GM18508 (cell line): Measurements from ENCODE around the gene PLA2G4D.

Experiments used
- ATAC-seq: cut with Tn5 transposase; IDR thresholded peaks from one replicate; pipeline ENCODE4 v1.9.1; 2021; ENCODE audit warnings: moderate number of reproducible peaks; ENCODE audit not compliant: insufficient read depth, unreplicated experiment

PLA2G4D gene

DNA sequence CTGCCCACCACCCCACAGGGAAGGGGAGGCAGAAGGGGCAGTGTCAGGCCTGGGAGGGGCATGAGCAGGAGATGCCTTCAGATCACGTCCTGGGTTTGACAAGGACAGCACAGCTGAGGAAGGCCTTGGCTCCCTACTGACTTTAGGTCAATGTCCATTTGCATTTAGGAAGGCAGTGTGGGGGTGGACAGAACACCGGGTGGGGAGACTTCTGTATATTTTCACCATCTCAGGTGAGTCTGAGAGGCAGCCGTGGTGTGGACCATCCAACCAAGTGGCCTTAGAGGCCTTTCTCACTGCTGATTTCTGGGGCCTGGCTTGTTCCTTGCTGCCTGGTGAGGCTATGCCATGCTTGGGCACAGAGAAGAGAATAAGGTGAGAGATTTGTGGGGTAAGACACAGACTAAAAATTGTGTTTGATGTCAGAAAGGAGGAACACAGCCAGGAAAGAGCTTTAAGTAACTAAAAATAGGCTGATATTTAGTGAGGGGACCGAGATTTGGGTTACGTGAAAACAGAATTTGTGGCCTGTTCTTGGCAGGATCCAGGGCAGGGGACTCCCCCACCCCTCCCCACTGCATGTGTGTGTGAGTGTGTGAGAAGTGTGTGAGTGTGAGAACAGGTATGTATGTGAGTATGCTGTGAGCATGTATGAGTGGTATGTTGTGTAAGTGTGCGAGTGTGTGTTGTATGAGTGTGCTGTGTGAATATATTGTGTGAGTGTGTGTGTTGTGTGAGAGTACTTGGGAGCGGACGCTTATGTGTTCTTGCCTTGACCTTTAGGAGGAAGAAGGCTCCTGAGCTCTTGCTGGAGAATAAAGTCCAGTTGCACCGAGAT lies 61.8 kb downstream of the PLA2G4D start:
- no peak for ATAC-seq

DNA sequence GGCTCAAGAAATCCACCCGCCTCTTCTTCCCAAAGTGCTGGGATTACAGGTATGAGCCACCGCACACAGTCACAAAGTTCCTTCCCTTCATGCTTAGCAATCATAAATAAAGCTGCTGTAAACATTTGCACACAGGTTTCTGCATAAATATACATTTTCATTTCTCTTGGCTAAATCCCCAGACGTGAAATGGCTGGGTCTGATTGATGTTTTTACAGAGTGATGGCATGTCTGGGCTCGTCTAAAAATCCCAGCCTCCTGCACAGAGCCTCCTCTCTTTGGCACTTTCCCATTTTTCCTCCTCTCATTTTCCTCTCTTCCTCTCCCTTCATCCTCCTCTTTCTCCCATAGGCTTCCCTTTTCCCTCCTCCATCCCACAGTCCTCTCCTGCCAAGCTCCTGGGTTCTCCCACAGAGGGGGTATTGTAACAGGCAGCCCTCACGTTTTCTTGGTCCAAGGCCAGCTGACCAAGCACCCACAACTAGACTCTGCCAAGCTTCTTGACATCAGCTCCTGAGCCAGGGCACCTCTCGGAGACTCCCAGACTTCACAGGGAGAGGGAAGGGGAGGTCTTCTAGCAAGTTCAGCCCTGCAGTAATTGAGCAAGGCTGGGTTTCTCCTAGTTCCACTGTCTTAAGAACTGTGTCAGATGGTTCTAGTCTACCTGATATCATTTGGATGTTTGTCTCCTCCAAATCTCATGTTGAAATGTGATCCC lies 63.0 kb downstream of the PLA2G4D start:
- ATAC-seq: no peak

DNA sequence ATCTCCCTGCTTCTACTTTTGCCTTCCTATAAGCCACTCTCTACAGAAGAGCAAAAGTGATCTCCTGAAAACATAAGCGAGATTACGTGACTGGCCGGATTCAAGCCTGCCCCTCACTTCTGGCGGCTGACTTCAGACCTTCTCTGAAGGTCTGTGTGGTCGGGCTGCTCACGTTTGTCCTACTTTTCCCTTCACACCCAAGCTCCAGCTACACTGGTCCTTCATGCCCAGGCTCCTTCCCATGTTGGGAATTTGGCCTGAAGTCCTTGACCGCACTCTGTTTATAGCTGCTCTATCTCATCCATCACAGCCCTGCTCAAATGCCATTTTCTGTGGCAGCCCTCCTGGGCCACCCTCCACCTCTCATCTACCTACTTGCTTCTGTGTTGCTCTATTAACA lies 66.8 kb downstream of the PLA2G4D start:
- ATAC-seq: no peak

DNA sequence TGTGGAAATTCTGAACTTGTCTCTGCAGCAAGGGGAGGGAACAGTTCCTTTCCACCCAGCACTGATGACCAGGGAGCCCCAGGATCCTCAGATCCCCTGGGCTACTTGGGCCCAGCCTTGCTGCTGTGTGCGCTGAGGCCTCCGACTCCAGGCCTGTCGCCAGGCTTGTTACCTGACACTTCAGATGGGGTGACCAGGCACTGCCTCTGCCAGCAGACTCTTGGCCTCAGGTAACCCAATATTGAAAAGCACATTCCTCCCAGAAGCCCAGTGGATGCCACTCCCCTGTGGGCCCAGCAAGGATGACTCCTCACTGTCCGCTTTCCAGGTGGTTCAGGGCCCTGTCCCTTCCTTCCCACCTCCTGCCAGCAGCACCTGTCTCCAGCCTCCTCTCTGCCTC lies 70.1 kb downstream of the PLA2G4D start:
- no peak for ATAC-seq

DNA sequence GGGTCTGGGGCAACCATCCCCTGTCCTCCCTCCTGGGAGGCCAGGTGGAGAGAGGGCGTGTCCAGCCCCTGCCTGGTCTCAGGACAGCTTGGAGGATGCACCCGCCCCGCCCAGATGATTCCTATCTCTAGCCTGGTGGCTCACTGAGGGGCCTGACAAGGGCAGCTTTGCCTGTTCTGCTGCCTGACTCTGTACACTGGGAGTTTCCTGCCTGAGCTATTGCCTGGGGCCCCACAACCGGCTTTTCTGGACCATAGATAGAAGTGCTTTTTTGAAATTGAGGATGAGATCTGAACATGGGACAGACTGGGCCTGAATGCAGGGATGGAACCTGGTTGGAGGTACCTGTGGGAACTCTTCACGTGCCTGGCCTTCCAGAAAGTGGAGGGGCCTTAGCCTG lies 72.8 kb downstream of the PLA2G4D start:
- no peak for ATAC-seq

DNA sequence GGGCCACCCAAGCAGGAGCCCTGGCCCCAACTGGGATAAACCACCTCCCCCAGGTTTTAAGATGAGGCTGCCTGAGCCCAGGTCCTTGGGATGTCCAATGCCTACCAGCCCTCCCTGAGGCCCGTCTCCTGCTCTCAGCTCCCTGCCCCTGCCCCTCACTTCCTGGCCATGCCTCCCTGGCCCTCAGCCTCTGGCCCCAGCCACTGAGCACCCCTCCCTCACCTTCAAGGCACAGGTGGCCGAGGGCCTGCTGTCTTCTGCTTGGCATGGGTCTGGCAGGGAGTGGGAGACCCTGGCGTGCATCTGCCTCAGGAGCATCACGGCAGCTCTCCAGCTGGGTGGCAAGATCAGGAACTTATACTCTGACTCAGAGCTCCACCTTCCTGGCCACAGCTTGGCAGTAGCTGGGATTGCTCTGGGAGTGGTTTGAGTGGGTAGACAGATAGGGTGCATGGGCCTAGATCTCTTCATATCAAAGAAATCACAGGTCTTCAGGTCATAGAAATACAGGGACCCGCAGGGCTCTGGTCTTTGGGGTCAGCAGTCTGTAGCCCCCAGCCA lies 73.6 kb downstream of the PLA2G4D start, which contains the start of gene PLA2G4E:
TSS of gene PLA2G4E (minus strand) at position 330 of the 561 bp plus-strand sequence. CDS start at position 318, 12 bp downstream.
- no peak for ATAC-seq

DNA sequence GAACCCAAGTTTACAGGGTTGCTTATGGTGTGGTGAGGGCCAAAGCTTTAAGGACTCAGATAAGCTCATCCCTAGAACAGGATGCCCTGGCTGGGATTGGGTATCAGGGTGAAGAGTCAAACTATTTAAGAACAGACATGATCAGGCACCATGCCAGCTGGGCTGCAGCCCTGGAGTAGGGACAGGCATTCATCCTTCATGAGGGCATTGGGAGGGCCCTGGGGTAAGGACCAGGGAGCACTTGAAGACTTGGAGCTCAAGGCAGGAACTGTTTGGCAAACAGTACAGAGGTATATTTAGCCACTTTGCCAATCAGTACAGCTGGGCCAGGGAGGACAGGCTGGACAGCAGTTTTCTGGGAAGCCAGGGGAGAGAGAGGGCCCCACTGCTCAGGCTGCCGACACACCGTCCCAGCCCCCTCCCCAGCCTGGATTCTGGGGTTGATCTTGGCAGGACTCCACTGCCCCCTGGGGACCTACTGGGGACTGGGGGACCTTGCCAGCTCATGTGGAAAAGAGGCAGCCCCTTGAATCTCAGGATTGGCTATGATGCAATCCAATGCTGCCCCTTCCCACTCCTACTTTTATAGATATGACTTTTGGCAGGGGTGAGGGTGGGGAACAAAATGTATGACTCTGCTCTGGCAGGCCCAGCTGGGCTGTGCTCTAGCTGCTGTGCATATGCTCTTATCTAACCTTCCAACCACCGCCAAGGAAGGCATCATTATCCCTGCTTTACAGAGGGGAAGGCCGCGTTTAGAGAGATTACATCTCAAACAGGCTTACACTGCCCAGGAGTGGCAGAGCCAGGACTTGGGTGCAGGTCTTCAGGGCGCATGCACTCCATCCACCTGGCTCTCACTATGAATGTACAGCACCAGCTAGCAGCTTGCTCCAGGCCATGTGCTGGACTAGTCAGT lies 75.8 kb downstream of the PLA2G4D start:
- no peak for ATAC-seq
